Measurements from ENCODE around the gene ADRA2A.

- TF ChIP-seq CTCF (IDR thresholded peaks at IDR 0.05) (no peak), POLR2A (IDR thresholded peaks at IDR 0.05) (no peak)
Observed at GRCh38 chr10:111117528-111118277, 40.9 kb downstream of the ADRA2A start.
